GM23338 (cell line): Measurements from ENCODE around the gene HES7. TPM values are rescaled to one million over a fixed set of nuclear protein-coding genes. Genes with fewer than 3 reads are reported as not detected.

Experiments
- ATAC-seq: fragments of 200-7000 bp; cut with Tn5 transposase; 3 replicates; pipeline ENCODE4 v1.9.1; 2020
- DNase-seq: peaks from one replicate; pipeline ENCODE4 v3.0.0-alpha.2; 2015; ENCODE audit warnings: low spot score
- H2AFZ ChIP-seq: fragments of 200-600 bp; sonication (generic); 2 replicates; pipeline ENCODE4 v1.8.0; 2016; ENCODE audit warnings: antibody characterized with exemption, mild to moderate bottlenecking, moderate library complexity
- H3F3A ChIP-seq: fragments of 200-600 bp; sonication (generic); replicated peaks from 2 replicates; pipeline ENCODE4 v1.8.0; 2017; ENCODE audit warnings: antibody characterized with exemption, mixed run types, low read depth
- H3K27ac ChIP-seq: fragments of 200-600 bp; sonication (generic); 2 replicates; pipeline ENCODE4 v1.6.1; 2016; ENCODE audit warnings: low read depth
- H3K27me3 ChIP-seq: fragments of 200-600 bp; sonication (generic); 2 replicates; pipeline ENCODE4 v1.8.0; 2016; ENCODE audit warnings: mild to moderate bottlenecking, mixed run types, moderate library complexity; ENCODE audit not compliant: insufficient read depth
- H3K36me3 ChIP-seq: fragments of 200-600 bp; sonication (generic); 2 replicates; pipeline ENCODE4 v1.8.0; 2016; ENCODE audit warnings: mild to moderate bottlenecking; ENCODE audit not compliant: insufficient read depth
- H3K4me1 ChIP-seq: fragments of 200-600 bp; sonication (generic); 2 replicates; pipeline ENCODE4 v1.8.0; 2016; ENCODE audit warnings: mild to moderate bottlenecking, moderate library complexity; ENCODE audit not compliant: insufficient read depth
- H3K4me2 ChIP-seq: fragments of 200-600 bp; sonication (generic); 2 replicates; pipeline ENCODE4 v1.7.1; 2017; ENCODE audit warnings: mixed run types
- H3K4me3 ChIP-seq: fragments of 200-600 bp; sonication (generic); 2 replicates; pipeline ENCODE4 v1.6.1; 2016; ENCODE audit warnings: mixed run types
- H3K79me2 ChIP-seq: fragments of 200-600 bp; sonication (generic); replicated peaks from 2 replicates; pipeline ENCODE4 v1.8.0; 2017; ENCODE audit warnings: mild to moderate bottlenecking; ENCODE audit not compliant: insufficient read depth
- H3K9me2 ChIP-seq: fragments of 200-600 bp; sonication (generic); 2 replicates; pipeline ENCODE4 v1.8.0; 2017; ENCODE audit not compliant: insufficient read depth
- H4K20me1 ChIP-seq: fragments of 200-600 bp; sonication (generic); replicated peaks from 2 replicates; pipeline ENCODE4 v1.8.0; 2017; ENCODE audit warnings: mild to moderate bottlenecking; ENCODE audit not compliant: insufficient read depth
- H3K27ac Mint-ChIP-seq: 2 replicates; pipeline ENCODE4 v1.8.0; 2020; ENCODE audit warnings: inconsistent platforms, mild to moderate bottlenecking, moderate library complexity, mixed read lengths
- H3K27me3 Mint-ChIP-seq: 3 replicates; pipeline ENCODE4 v1.8.0; 2022; ENCODE audit warnings: low read depth, mild to moderate bottlenecking, moderate library complexity, mixed read lengths, inconsistent platforms; ENCODE audit not compliant: insufficient read depth, poor library complexity
- H3K36me3 Mint-ChIP-seq: 3 replicates; pipeline ENCODE4 v1.8.0; 2021; ENCODE audit warnings: low read depth, mild to moderate bottlenecking, inconsistent platforms, moderate library complexity, mixed read lengths
- H3K4me1 Mint-ChIP-seq: 3 replicates; pipeline ENCODE4 v1.8.0; 2020; ENCODE audit warnings: mild to moderate bottlenecking, inconsistent platforms, mixed read lengths
- H3K4me3 Mint-ChIP-seq: 3 replicates; pipeline ENCODE4 v1.8.0; 2021; ENCODE audit warnings: moderate library complexity, mild to moderate bottlenecking, inconsistent platforms, mixed read lengths
- H3K9me3 Mint-ChIP-seq: 3 replicates; pipeline ENCODE4 v1.8.0; 2020; ENCODE audit warnings: moderate library complexity, mild to moderate bottlenecking, inconsistent platforms, mixed read lengths
- CREB1 ChIP-seq: fragments of 250-450 bp; sonication (Bioruptor Pico); IDR thresholded peaks from 2 replicates; pipeline ENCODE4 v1.5.0; 2020; ENCODE audit warnings: low read depth, mild to moderate bottlenecking, moderate library complexity
- EZH2 ChIP-seq: fragments of 200-600 bp; sonication (generic); IDR thresholded peaks from one replicate; pipeline ENCODE4 v1.8.0; 2017; ENCODE audit warnings: antibody characterized with exemption, mild to moderate bottlenecking, low read depth; ENCODE audit not compliant: unreplicated experiment
- EZH2phosphoT487 ChIP-seq: fragments of 200-600 bp; sonication (generic); IDR thresholded peaks from one replicate; pipeline ENCODE4 v1.8.1; 2018; ENCODE audit warnings: antibody characterized with exemption; ENCODE audit not compliant: unreplicated experiment
- JUNB ChIP-seq: IDR thresholded peaks from one replicate; pipeline ENCODE4 v1.6.1; 2016; ENCODE audit warnings: antibody characterized with exemption; ENCODE audit not compliant: unreplicated experiment
- NANOG ChIP-seq: IDR thresholded peaks from 2 replicates; pipeline ENCODE4 v1.6.1; 2016; ENCODE audit warnings: antibody characterized with exemption, borderline replicate concordance
- POLR2AphosphoS5 ChIP-seq: IDR thresholded peaks from 2 replicates; pipeline ENCODE4 v1.6.1; 2016; ENCODE audit warnings: antibody characterized with exemption, low read depth
- STAT1 ChIP-seq: IDR thresholded peaks from one replicate; pipeline ENCODE4 v1.6.1; 2016; ENCODE audit warnings: antibody characterized with exemption; ENCODE audit not compliant: unreplicated experiment
- ZNF114 ChIP-seq: fragments of 250-450 bp; sonication (Bioruptor Pico); IDR thresholded peaks from 2 replicates; pipeline ENCODE4 v1.5.0; 2020; ENCODE audit warnings: mild to moderate bottlenecking, moderate library complexity
- ZNF331 ChIP-seq: fragments of 250-450 bp; sonication (Bioruptor Pico); IDR thresholded peaks from 2 replicates; pipeline ENCODE4 v1.5.0; 2020; ENCODE audit warnings: low read depth, mild to moderate bottlenecking, moderate library complexity
- polyA plus RNA-seq: library from polyadenylated mRNA; unstranded; fragments of >200 nt; fragmentation: Nextera tagmentation; extraction: Ambion mirVana; gene quantifications from 2 replicates; pipeline ENCODE4 v1.2.1, GENCODE V29; 2016
- total RNA-seq: library from RNA; depleted of rRNA; stranded (reverse); fragments of >200 nt; shearing (Covaris generic); gene quantifications from 2 replicates; pipeline ENCODE4 v1.2.3, GENCODE V29; 2014
- TF ChIP-seq, protein P1 (sequence below): IDR thresholded peaks from one replicate; pipeline ENCODE4 v1.6.1; 2018; ENCODE audit warnings: antibody characterized with exemption; ENCODE audit not compliant: unreplicated experiment
- TF ChIP-seq, protein P2 (sequence below), 2 experiments: fragments of 200-600 bp in 1 of 2; sonication (generic) in 1 of 2; conservative IDR thresholded peaks; 2 replicates each; pipeline versions ENCODE4 v1.5.1 to v1.6.1; 2016 to 2017; ENCODE audit warnings: antibody characterized with exemption in 2 of 2, low read depth in 2 of 2, mild to moderate bottlenecking in 2 of 2, moderate library complexity in 1 of 2
- TF ChIP-seq, protein P3 (sequence below): IDR thresholded peaks from 2 replicates; pipeline ENCODE4 v1.6.1; 2016; ENCODE audit warnings: antibody characterized with exemption
- TF ChIP-seq, protein P4 (sequence below): fragments of 250-450 bp; sonication (Bioruptor Pico); IDR thresholded peaks from 2 replicates; pipeline ENCODE4 v1.5.0; 2020; ENCODE audit warnings: mild to moderate bottlenecking, moderate library complexity

Gene HES7
- total and polyA plus RNA-seq, 2 experiments from 2014 or later: 0.14 TPM; not detected in 1

DNA sequence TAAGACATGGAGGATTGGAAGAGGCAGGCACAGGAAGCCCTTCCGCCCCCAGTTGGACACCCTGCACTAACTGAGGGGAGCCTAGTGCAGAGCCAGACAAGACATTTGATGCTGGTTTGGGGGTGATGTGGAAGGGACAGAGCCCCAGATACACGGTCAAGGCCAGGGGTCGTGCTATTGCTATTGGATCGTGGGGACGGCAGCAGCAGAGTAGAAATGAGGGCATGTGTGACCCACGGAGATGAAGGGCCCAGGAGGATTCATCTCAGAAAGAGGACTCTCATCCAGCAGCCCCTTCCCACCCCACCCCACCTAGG is 40.9 kb upstream of the HES7 start:
- Mint-ChIP-seq H3K9me3 (no peaks in the 10 kb centered on the region), H3K27me3 (peaks cover 16% of the 10 kb centered on the region), H3K36me3 (peaks cover 16% of the 10 kb centered on the region), H3K4me1 (peaks cover 41% of the 10 kb centered on the region), H3K27ac (peak overlapping the region; percentile 62; the same call in 1 of the 2 replicates), H3K4me3 (peak overlapping the region; percentile 92; the same call in 1 of the 3 replicates)
- TF ChIP-seq, protein P1, sequence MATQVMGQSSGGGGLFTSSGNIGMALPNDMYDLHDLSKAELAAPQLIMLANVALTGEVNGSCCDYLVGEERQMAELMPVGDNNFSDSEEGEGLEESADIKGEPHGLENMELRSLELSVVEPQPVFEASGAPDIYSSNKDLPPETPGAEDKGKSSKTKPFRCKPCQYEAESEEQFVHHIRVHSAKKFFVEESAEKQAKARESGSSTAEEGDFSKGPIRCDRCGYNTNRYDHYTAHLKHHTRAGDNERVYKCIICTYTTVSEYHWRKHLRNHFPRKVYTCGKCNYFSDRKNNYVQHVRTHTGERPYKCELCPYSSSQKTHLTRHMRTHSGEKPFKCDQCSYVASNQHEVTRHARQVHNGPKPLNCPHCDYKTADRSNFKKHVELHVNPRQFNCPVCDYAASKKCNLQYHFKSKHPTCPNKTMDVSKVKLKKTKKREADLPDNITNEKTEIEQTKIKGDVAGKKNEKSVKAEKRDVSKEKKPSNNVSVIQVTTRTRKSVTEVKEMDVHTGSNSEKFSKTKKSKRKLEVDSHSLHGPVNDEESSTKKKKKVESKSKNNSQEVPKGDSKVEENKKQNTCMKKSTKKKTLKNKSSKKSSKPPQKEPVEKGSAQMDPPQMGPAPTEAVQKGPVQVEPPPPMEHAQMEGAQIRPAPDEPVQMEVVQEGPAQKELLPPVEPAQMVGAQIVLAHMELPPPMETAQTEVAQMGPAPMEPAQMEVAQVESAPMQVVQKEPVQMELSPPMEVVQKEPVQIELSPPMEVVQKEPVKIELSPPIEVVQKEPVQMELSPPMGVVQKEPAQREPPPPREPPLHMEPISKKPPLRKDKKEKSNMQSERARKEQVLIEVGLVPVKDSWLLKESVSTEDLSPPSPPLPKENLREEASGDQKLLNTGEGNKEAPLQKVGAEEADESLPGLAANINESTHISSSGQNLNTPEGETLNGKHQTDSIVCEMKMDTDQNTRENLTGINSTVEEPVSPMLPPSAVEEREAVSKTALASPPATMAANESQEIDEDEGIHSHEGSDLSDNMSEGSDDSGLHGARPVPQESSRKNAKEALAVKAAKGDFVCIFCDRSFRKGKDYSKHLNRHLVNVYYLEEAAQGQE: no peak
- TF ChIP-seq EZH2phosphoT487 (no peak), ZNF331 (no peak), EZH2 (no peak), ZNF114 (CRISPR knock-in tag) (no peak), NANOG (no peak), JUNB (no peak), CREB1 (no peak), STAT1 (no peak), POLR2AphosphoS5 (no peak)
- TF ChIP-seq, protein P2, sequence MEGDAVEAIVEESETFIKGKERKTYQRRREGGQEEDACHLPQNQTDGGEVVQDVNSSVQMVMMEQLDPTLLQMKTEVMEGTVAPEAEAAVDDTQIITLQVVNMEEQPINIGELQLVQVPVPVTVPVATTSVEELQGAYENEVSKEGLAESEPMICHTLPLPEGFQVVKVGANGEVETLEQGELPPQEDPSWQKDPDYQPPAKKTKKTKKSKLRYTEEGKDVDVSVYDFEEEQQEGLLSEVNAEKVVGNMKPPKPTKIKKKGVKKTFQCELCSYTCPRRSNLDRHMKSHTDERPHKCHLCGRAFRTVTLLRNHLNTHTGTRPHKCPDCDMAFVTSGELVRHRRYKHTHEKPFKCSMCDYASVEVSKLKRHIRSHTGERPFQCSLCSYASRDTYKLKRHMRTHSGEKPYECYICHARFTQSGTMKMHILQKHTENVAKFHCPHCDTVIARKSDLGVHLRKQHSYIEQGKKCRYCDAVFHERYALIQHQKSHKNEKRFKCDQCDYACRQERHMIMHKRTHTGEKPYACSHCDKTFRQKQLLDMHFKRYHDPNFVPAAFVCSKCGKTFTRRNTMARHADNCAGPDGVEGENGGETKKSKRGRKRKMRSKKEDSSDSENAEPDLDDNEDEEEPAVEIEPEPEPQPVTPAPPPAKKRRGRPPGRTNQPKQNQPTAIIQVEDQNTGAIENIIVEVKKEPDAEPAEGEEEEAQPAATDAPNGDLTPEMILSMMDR (conservative IDR thresholded peaks at IDR 0.05; ENCODE audit: low read depth in 2 of 2): no peak
- TF ChIP-seq, protein P3, sequence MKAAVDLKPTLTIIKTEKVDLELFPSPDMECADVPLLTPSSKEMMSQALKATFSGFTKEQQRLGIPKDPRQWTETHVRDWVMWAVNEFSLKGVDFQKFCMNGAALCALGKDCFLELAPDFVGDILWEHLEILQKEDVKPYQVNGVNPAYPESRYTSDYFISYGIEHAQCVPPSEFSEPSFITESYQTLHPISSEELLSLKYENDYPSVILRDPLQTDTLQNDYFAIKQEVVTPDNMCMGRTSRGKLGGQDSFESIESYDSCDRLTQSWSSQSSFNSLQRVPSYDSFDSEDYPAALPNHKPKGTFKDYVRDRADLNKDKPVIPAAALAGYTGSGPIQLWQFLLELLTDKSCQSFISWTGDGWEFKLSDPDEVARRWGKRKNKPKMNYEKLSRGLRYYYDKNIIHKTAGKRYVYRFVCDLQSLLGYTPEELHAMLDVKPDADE: no peak
- TF ChIP-seq, protein P4, sequence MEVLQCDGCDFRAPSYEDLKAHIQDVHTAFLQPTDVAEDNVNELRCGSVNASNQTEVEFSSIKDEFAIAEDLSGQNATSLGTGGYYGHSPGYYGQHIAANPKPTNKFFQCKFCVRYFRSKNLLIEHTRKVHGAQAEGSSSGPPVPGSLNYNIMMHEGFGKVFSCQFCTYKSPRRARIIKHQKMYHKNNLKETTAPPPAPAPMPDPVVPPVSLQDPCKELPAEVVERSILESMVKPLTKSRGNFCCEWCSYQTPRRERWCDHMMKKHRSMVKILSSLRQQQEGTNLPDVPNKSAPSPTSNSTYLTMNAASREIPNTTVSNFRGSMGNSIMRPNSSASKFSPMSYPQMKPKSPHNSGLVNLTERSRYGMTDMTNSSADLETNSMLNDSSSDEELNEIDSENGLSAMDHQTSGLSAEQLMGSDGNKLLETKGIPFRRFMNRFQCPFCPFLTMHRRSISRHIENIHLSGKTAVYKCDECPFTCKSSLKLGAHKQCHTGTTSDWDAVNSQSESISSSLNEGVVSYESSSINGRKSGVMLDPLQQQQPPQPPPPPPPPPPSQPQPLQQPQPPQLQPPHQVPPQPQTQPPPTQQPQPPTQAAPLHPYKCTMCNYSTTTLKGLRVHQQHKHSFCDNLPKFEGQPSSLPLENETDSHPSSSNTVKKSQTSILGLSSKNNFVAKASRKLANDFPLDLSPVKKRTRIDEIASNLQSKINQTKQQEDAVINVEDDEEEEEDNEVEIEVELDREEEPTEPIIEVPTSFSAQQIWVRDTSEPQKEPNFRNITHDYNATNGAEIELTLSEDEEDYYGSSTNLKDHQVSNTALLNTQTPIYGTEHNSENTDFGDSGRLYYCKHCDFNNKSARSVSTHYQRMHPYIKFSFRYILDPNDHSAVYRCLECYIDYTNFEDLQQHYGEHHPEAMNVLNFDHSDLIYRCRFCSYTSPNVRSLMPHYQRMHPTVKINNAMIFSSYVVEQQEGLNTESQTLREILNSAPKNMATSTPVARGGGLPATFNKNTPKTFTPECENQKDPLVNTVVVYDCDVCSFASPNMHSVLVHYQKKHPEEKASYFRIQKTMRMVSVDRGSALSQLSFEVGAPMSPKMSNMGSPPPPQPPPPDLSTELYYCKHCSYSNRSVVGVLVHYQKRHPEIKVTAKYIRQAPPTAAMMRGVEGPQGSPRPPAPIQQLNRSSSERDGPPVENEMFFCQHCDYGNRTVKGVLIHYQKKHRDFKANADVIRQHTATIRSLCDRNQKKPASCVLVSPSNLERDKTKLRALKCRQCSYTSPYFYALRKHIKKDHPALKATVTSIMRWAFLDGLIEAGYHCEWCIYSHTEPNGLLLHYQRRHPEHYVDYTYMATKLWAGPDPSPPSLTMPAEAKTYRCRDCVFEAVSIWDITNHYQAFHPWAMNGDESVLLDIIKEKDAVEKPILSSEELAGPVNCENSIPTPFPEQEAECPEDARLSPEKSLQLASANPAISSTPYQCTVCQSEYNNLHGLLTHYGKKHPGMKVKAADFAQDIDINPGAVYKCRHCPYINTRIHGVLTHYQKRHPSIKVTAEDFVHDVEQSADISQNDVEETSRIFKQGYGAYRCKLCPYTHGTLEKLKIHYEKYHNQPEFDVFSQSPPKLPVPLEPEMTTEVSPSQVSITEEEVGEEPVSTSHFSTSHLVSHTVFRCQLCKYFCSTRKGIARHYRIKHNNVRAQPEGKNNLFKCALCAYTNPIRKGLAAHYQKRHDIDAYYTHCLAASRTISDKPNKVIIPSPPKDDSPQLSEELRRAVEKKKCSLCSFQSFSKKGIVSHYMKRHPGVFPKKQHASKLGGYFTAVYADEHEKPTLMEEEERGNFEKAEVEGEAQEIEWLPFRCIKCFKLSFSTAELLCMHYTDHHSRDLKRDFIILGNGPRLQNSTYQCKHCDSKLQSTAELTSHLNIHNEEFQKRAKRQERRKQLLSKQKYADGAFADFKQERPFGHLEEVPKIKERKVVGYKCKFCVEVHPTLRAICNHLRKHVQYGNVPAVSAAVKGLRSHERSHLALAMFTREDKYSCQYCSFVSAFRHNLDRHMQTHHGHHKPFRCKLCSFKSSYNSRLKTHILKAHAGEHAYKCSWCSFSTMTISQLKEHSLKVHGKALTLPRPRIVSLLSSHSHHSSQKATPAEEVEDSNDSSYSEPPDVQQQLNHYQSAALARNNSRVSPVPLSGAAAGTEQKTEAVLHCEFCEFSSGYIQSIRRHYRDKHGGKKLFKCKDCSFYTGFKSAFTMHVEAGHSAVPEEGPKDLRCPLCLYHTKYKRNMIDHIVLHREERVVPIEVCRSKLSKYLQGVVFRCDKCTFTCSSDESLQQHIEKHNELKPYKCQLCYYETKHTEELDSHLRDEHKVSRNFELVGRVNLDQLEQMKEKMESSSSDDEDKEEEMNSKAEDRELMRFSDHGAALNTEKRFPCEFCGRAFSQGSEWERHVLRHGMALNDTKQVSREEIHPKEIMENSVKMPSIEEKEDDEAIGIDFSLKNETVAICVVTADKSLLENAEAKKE (CRISPR knock-in tag): no peak
- no peaks in the 10 kb centered on the region for H3K27me3 ChIP-seq
- peaks cover 25% of the 10 kb centered on the region for H3K4me1 ChIP-seq
- H3K27ac ChIP-seq: peak overlapping the region; percentile 100
- no peak for ATAC-seq
- peak overlapping the region; percentile 93 for H3K4me2 ChIP-seq
- H3K79me2 ChIP-seq: peaks cover 12% of the 10 kb centered on the region; the same call in 1 of the 2 replicates
- peaks cover 18% of the 10 kb centered on the region; the same call in 1 of the 2 replicates for H3F3A ChIP-seq
- peak overlapping the region; percentile 76 for H2AFZ ChIP-seq
- peaks cover 5% of the 10 kb centered on the region for H4K20me1 ChIP-seq
- no peaks in the 10 kb centered on the region for H3K9me2 ChIP-seq
- H3K4me3 ChIP-seq: peak overlapping the region; percentile 96
- no peak for DNase-seq
- peaks cover 5% of the 10 kb centered on the region; the same call in 1 of the 2 replicates for H3K36me3 ChIP-seq
